ENCODE results near the gene TNKS1BP1.

The TNKS1BP1 gene

DNA sequence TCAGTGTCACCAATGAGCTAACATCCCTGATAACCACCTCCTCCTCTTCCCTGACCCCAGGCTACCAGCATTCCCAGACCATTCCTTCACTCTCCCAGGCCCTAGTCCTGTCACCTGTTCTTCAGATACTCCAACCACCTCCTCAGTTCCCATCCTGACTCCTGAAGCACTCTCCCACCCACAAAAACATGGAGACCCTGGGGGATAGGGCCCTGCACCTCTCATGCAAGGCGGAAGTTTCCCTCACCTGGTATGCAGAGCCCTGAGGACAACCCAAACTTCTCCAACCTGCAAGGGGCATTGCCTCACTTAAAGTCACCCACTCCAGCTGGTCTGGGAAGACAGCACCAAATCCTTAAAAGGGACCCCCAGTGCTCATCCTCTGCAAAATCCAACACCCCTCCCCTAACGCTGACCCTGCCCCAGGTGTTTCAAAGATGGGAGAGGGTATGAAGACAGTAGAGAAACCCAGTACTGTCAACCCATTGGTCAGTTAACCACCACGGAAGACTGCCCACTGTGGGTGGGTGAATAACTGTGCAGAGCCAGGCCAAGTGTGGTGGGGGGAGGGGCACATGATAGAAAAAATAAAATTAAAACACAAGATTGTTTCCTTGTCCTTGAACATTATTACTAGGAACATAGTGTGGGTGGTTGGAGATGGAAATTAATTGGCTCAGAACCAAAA, 1.4 kb downstream of the TNKS1BP1 start:
- DNase-seq (ENCODE audit: low read depth): no peak
- H3K4me3 ChIP-seq (ENCODE audit: low read depth, low read length): no peak overlapping the region
- TF ChIP-seq, protein P1, sequence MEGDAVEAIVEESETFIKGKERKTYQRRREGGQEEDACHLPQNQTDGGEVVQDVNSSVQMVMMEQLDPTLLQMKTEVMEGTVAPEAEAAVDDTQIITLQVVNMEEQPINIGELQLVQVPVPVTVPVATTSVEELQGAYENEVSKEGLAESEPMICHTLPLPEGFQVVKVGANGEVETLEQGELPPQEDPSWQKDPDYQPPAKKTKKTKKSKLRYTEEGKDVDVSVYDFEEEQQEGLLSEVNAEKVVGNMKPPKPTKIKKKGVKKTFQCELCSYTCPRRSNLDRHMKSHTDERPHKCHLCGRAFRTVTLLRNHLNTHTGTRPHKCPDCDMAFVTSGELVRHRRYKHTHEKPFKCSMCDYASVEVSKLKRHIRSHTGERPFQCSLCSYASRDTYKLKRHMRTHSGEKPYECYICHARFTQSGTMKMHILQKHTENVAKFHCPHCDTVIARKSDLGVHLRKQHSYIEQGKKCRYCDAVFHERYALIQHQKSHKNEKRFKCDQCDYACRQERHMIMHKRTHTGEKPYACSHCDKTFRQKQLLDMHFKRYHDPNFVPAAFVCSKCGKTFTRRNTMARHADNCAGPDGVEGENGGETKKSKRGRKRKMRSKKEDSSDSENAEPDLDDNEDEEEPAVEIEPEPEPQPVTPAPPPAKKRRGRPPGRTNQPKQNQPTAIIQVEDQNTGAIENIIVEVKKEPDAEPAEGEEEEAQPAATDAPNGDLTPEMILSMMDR (IDR thresholded peaks at IDR 0.05; ENCODE audit: insufficient read depth, low read depth, low read length, missing control alignments): no peak

GRCh38 chr11:57322256-57323166, 2.2 kb downstream of the TNKS1BP1 start:
- no peak overlapping the region for H3K4me3 ChIP-seq (ENCODE audit: low read depth, low read length)
- TF ChIP-seq, protein P1 (IDR thresholded peaks at IDR 0.05; ENCODE audit: insufficient read depth, low read depth, low read length, missing control alignments): no peak
- no peak for DNase-seq (ENCODE audit: low read depth)

DNA sequence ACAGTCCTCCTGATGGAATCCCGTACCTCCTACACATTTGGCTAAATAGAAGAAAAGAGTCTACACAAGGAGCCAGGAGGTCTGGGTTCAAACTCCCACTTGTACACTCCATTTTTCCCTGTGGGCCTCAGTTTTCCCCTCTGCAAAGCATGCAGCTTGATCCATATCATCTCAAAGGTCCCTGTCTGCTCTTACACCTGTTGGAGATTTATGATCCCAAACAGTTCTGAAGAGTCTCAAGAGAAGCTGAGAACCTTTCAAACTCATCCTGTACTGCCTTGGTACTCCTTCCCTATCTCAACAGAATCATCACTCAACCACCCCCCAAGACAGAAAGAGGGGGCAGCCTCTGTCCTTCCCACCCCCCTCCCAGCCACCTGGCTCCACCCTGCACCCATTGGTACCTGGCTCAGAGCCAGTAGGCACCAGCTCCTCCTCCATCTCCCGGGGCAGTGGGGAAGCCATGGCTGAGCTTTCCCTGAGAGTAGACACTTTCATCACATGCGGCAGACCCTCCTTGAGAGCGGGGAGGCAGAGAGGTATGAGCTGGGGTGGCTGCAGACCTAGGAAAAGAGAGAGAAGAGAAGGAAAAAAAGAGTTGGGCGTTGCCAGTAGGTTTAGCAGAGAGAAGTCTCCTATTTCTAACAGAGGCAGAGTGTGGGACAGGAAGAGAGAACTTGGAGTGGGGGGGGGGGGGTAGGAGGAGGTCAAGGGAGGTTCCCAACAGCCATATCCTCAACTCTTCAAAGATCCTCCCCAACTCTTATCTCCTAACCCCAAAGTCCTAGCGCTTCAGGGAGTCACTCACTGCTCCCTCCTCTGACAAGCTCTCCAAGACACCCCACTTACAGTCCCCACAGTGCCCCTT, 3.1 kb downstream of the TNKS1BP1 start:
- H3K4me3 ChIP-seq (ENCODE audit: low read depth, low read length): no peak overlapping the region
- TF ChIP-seq, protein P1 (IDR thresholded peaks at IDR 0.05; ENCODE audit: insufficient read depth, low read depth, low read length, missing control alignments): no peak
- no peak for DNase-seq (ENCODE audit: low read depth)

DNA sequence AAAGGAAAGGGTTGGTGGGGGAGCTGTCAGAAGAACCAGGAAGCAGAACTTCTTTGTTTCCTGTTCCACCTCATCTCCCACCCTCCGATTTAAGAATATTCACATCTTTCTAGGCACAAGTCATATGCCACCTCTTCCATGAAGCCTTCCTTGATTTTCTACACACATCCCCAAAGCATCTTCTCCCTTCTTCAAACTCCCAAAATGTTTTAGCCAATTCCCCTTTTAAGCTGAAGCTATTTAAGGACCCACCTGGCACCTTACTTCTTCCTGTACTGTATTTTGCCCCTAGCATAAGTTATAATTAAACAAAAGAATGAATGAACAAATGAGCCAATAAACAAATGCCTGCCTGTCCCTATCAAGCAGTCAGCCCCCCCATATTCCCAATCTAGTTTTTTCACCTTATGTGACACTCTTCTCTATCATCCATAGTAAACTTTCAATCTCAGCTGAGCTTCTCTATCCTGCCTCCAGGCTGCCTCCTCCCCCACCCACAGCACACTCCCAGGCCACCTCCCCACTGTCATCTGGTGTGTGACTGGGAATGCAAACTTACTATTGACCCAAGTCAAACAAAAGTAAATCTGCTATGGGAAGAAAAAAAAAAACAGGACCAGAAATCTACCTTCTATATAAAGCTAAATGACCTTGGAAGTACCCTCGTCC, 3.9 kb downstream of the TNKS1BP1 start:
- TF ChIP-seq, protein P1 (IDR thresholded peaks at IDR 0.05; ENCODE audit: insufficient read depth, low read depth, low read length, missing control alignments): no peak
- no peak for DNase-seq (ENCODE audit: low read depth)
- H3K4me3 ChIP-seq (ENCODE audit: low read depth, low read length): no peak overlapping the region

- no peak for DNase-seq (ENCODE audit: low read depth)
- TF ChIP-seq, protein P1 (IDR thresholded peaks at IDR 0.05; ENCODE audit: insufficient read depth, low read depth, low read length, missing control alignments): no peak
- no peak overlapping the region for H3K4me3 ChIP-seq (ENCODE audit: low read depth, low read length)
These were observed 4.6 kb downstream of the TNKS1BP1 start for GRCh38 chr11:57320067-57320718.

GRCh38 chr11:57318178-57318577, 6.6 kb downstream of the TNKS1BP1 start:
- H3K4me3 ChIP-seq (ENCODE audit: low read depth, low read length): no peak overlapping the region
- TF ChIP-seq, protein P1 (IDR thresholded peaks at IDR 0.05; ENCODE audit: insufficient read depth, low read depth, low read length, missing control alignments): no peak
- no peak for DNase-seq (ENCODE audit: low read depth)
